GM12891 (cell line): Measurements from ENCODE around the gene PHRF1.
"Not testable (repeated sequence)": the region's sequence is repeated elsewhere in the genome, so short reads cannot be mapped to it uniquely, and the experiment has no call there.

Experiments
- DNase-seq: peaks from one replicate; pipeline ENCODE4 v3.0.0; 2011; ENCODE audit warnings: low spot score; ENCODE audit not compliant: insufficient read length
- FAIRE-seq: peaks from 2 replicates; lab custom pipeline; 2011; peaks lifted over from hg19 to GRCh38; lab: Jason Lieb, UNC
- PAX5 ChIP-seq: IDR thresholded peaks from 2 replicates; pipeline ENCODE4 v1.6.1; 2011; ENCODE audit warnings: low read length, moderate library complexity, mild to moderate bottlenecking; ENCODE audit not compliant: insufficient read depth, severe bottlenecking
- POLR2A ChIP-seq: IDR thresholded peaks from 2 replicates; pipeline ENCODE4 v1.6.1; 2011; ENCODE audit warnings: low read depth, low read length, control low read depth
- POLR2AphosphoS5 ChIP-seq: IDR thresholded peaks from 2 replicates; pipeline ENCODE4 v1.6.1; 2011; ENCODE audit warnings: low read depth, low read length, control low read depth
- POU2F2 ChIP-seq: IDR thresholded peaks from 2 replicates; pipeline ENCODE4 v1.6.1; 2011; ENCODE audit warnings: low read depth, mild to moderate bottlenecking, control low read depth, low read length, moderate library complexity
- SPI1 ChIP-seq: IDR thresholded peaks from 2 replicates; pipeline ENCODE4 v1.6.1; 2011; ENCODE audit warnings: low read depth, low read length, control low read depth
- TAF1 ChIP-seq: IDR thresholded peaks from 2 replicates; pipeline ENCODE4 v1.6.1; 2011; ENCODE audit warnings: low read depth, low read length, control low read depth

Gene PHRF1

GRCh38 chr11:641806-642370, 65.6 kb downstream of the PHRF1 start:
- FAIRE-seq: no peak
- TF ChIP-seq POLR2A (no peak), POU2F2 (no peak), PAX5 (no peak), TAF1 (no peak), POLR2AphosphoS5 (no peak), SPI1 (no peak)

GRCh38 chr11:643366-643765, 67.1 kb downstream of the PHRF1 start:
- DNase-seq: no peak
- FAIRE-seq: no peak
- TF ChIP-seq SPI1 (no peak), POLR2AphosphoS5 (no peak), PAX5 (no peak), POLR2A (no peak), TAF1 (no peak), POU2F2 (no peak)

More at GRCh38 chr11:641806-642370, 65.6 kb downstream of the PHRF1 start:
- no peak for DNase-seq

GRCh38 chr11:643849-644738, 67.8 kb downstream of the PHRF1 start:
- no peak for TF ChIP-seq POLR2AphosphoS5
- TF ChIP-seq SPI1: no peak
- no peak for TF ChIP-seq POU2F2
- TF ChIP-seq TAF1: no peak
- TF ChIP-seq POLR2A: no peak
- no peak for TF ChIP-seq PAX5
- DNase-seq: no peak
- FAIRE-seq: no peak

- no peak for TF ChIP-seq POU2F2
- no peak for TF ChIP-seq SPI1
- TF ChIP-seq PAX5: no peak
- TF ChIP-seq TAF1: no peak
- TF ChIP-seq POLR2AphosphoS5: no peak
- DNase-seq (no peak), FAIRE-seq (no peak)
Observed at GRCh38 chr11:645536-645935, 69.3 kb downstream of the PHRF1 start.

- TF ChIP-seq POU2F2 (no peak), TAF1 (no peak), SPI1 (no peak)
- DNase-seq: no peak
- FAIRE-seq: no peak
Observed at GRCh38 chr11:646214-646613, 69.9 kb downstream of the PHRF1 start.

- DNase-seq, FAIRE-seq: not testable (repeated sequence)
Observed at GRCh38 chr11:647672-648158, 71.4 kb downstream of the PHRF1 start.

GRCh38 chr11:650482-650881, 74.2 kb downstream of the PHRF1 start:
- TF ChIP-seq POU2F2: no peak
- no peak for TF ChIP-seq POLR2AphosphoS5
- TF ChIP-seq TAF1: no peak
- TF ChIP-seq PAX5: no peak
- no peak for TF ChIP-seq SPI1
- no peak for TF ChIP-seq POLR2A
- FAIRE-seq: no peak

GRCh38 chr11:653136-653535, 76.9 kb downstream of the PHRF1 start:
- FAIRE-seq, DNase-seq: not testable (repeated sequence)

More at GRCh38 chr11:650482-650881, 74.2 kb downstream of the PHRF1 start:
- DNase-seq: no peak

GRCh38 chr11:653837-654236, 77.6 kb downstream of the PHRF1 start:
- TF ChIP-seq POLR2A (no peak), POU2F2 (no peak), PAX5 (no peak), POLR2AphosphoS5 (no peak), TAF1 (no peak), SPI1 (no peak)
- FAIRE-seq (no peak), DNase-seq (no peak)

- FAIRE-seq, DNase-seq: not testable (repeated sequence)
Observed at GRCh38 chr11:654444-654843, 78.2 kb downstream of the PHRF1 start.
